A549 (cell line): ENCODE measurements around the gene LYPLA2. TPM values are rescaled to one million over a fixed set of nuclear protein-coding genes. Genes with fewer than 3 reads are reported as not detected.

Experiments used
- ATAC-seq, 2 experiments: fragments of 200-7000 bp in 1 of 2; fragments of >200 bp in 1 of 2; cut with Nextera tagmentation in 1 of 2; cut with Tn5 transposase in 1 of 2; 3 replicates each; pipeline versions ENCODE4 v1.8.0 to v1.9.1; 2018 to 2020; ENCODE audit warnings: mild to moderate bottlenecking in 1 of 2, moderate library complexity in 1 of 2
- CTCF ChIA-PET: fragments of 300-600 bp; sonication (Branson Sonifier 250); formaldehyde crosslinking; extraction: SDS; loops from one replicate; lab custom pipeline; 2021; ENCODE audit warnings: antibody characterized with exemption, inconsistent platforms; lab: Yijun Ruan, JAX
- POLR2A ChIA-PET: fragments of 350-600 bp; formaldehyde crosslinking; extraction: SDS; loops from one replicate; lab custom pipeline; 2021; ENCODE audit warnings: antibody characterized with exemption, inconsistent platforms; lab: Yijun Ruan, JAX
- DNase-seq, 2 experiments: peaks; one replicate each; pipeline versions ENCODE4 v3.0.0 to v3.0.0-alpha.2; 2011 to 2016; ENCODE audit warnings: low read depth in 1 of 2, low spot score in 1 of 2
- FAIRE-seq: peaks from 2 replicates; lab custom pipeline; 2011; peaks lifted over from hg19 to GRCh38; lab: Jason Lieb, UNC
- H3K27ac ChIP-seq, 2 experiments: fragments of >200 bp; sonication (Bioruptor Twin); formaldehyde crosslinking; 3 replicates each; pipeline ENCODE4 v1.5.1; 2016 to 2017
- H3K4me1 ChIP-seq: fragments of >200 bp; sonication (Bioruptor Twin); formaldehyde crosslinking; 3 replicates; pipeline ENCODE4 v1.6.1; 2016
- H3K4me2 ChIP-seq: fragments of >200 bp; sonication (Bioruptor Twin); formaldehyde crosslinking; 3 replicates; pipeline ENCODE4 v1.6.1; 2016
- H3K4me3 ChIP-seq: fragments of >200 bp; sonication (Bioruptor Twin); formaldehyde crosslinking; 3 replicates; pipeline ENCODE4 v1.5.1; 2016
- H3K9me3 ChIP-seq: fragments of >200 bp; sonication (Bioruptor Twin); formaldehyde crosslinking; 3 replicates; pipeline ENCODE4 v1.6.1; 2016
- BHLHE40 ChIP-seq: IDR thresholded peaks from 2 replicates; pipeline ENCODE4 v1.6.1; 2012; ENCODE audit warnings: low read depth, low read length, inconsistent platforms
- CBX8 ChIP-seq: fragments of 200-600 bp; sonication (generic); IDR thresholded peaks from 2 replicates; pipeline ENCODE4 v1.6.1; 2016
- CEBPB ChIP-seq, 2 experiments: fragments of >200 bp in 1 of 2; sonication (Bioruptor Twin) in 1 of 2; formaldehyde crosslinking in 1 of 2; IDR thresholded peaks; 2 replicates each; pipeline ENCODE4 v1.6.1; 2012 to 2016
- CHD2 ChIP-seq: fragments of 150-350 bp; IDR thresholded peaks from 2 replicates; pipeline ENCODE4 v1.6.1; 2014; ENCODE audit warnings: low read length; ENCODE audit not compliant: partially characterized antibody
- CHD4 ChIP-seq: fragments of 200-600 bp; sonication (generic); IDR thresholded peaks from 2 replicates; pipeline ENCODE4 v1.6.1; 2016; ENCODE audit warnings: antibody characterized with exemption, mild to moderate bottlenecking, borderline replicate concordance
- EHF ChIP-seq: fragments of 250-450 bp; sonication (Bioruptor Pico); IDR thresholded peaks from 2 replicates; pipeline ENCODE4 v1.5.0; 2020; ENCODE audit warnings: mild to moderate bottlenecking
- FOSB ChIP-seq: fragments of 250-450 bp; sonication (Bioruptor Pico); IDR thresholded peaks from 2 replicates; pipeline ENCODE4 v1.5.0; 2020; ENCODE audit warnings: mild to moderate bottlenecking, moderate library complexity
- FOSL2 ChIP-seq, 2 experiments: fragments of 450-650 bp in 1 of 2; fragments of >200 bp in 1 of 2; sonication (Bioruptor Twin) in 1 of 2; formaldehyde crosslinking; IDR thresholded peaks; 2 replicates each; pipeline versions ENCODE4 v1.5.0 to v1.6.1; 2016 to 2020; ENCODE audit warnings: mild to moderate bottlenecking in 1 of 2, moderate library complexity in 1 of 2
- GATA3 ChIP-seq: IDR thresholded peaks from 2 replicates; pipeline ENCODE4 v1.6.1; 2012; ENCODE audit warnings: borderline replicate concordance
- HEYL ChIP-seq: fragments of 250-450 bp; sonication (Bioruptor Pico); IDR thresholded peaks from 2 replicates; pipeline ENCODE4 v1.8.0; 2021; ENCODE audit warnings: mild to moderate bottlenecking, moderate library complexity
- HOXA7 ChIP-seq: fragments of 250-450 bp; sonication (Bioruptor Pico); IDR thresholded peaks from 2 replicates; pipeline ENCODE4 v1.5.0; 2020; ENCODE audit warnings: mild to moderate bottlenecking, moderate library complexity
- KDM1A ChIP-seq: fragments of 200-600 bp; sonication (generic); IDR thresholded peaks from 2 replicates; pipeline ENCODE4 v1.6.1; 2016; ENCODE audit warnings: low read depth, mild to moderate bottlenecking
- NFE2L2 ChIP-seq: fragments of 150-350 bp; conservative IDR thresholded peaks from 2 replicates; pipeline ENCODE4 v1.6.1; 2014; ENCODE audit warnings: low read length
- PHF8 ChIP-seq: fragments of 200-600 bp; sonication (generic); IDR thresholded peaks from 2 replicates; pipeline ENCODE4 v1.6.1; 2016; ENCODE audit warnings: low read depth, mild to moderate bottlenecking, antibody characterized with exemption, moderate library complexity, borderline replicate concordance
- POLR2A ChIP-seq: IDR thresholded peaks from 2 replicates; pipeline ENCODE4 v1.6.1; 2012; ENCODE audit warnings: mild to moderate bottlenecking, low read length
- RAD21 ChIP-seq, 2 experiments: fragments of >200 bp in 1 of 2; sonication (Bioruptor Twin) in 1 of 2; formaldehyde crosslinking in 1 of 2; IDR thresholded peaks in 1 of 2; conservative IDR thresholded peaks in 1 of 2; 2 replicates in 1 of 2; 3 replicates in 1 of 2; pipeline ENCODE4 v1.6.1; 2012 to 2018; ENCODE audit warnings: inconsistent platforms in 1 of 2
- RARB ChIP-seq: fragments of 250-450 bp; sonication (Bioruptor Pico); IDR thresholded peaks from 2 replicates; pipeline ENCODE4 v1.8.0; 2021; ENCODE audit warnings: mild to moderate bottlenecking, moderate library complexity
- RCOR1 ChIP-seq: fragments of 150-350 bp; IDR thresholded peaks from 2 replicates; pipeline ENCODE4 v1.6.1; 2014; ENCODE audit warnings: antibody characterized with exemption, low read length, low read depth
- RFX5 ChIP-seq: fragments of 450-650 bp; IDR thresholded peaks from 2 replicates; pipeline ENCODE4 v1.7.1; 2014; ENCODE audit warnings: antibody characterized with exemption, mild to moderate bottlenecking, moderate library complexity
- SMC3 ChIP-seq: fragments of >200 bp; sonication (Bioruptor Twin); formaldehyde crosslinking; IDR thresholded peaks from 3 replicates; pipeline ENCODE4 v1.6.1; 2018; ENCODE audit warnings: inconsistent platforms
- SREBF2 ChIP-seq: fragments of 450-650 bp; IDR thresholded peaks from 2 replicates; pipeline ENCODE4 v1.6.1; 2014; ENCODE audit warnings: mild to moderate bottlenecking, moderate library complexity
- TFCP2L1 ChIP-seq: fragments of 250-450 bp; sonication (Bioruptor Pico); IDR thresholded peaks from 2 replicates; pipeline ENCODE4 v1.5.0; 2021; ENCODE audit warnings: mild to moderate bottlenecking
- ZFP36 ChIP-seq: fragments of 450-650 bp; IDR thresholded peaks from 2 replicates; pipeline ENCODE4 v1.6.1; 2014; ENCODE audit warnings: borderline replicate concordance; ENCODE audit not compliant: partially characterized antibody
- ZNF302 ChIP-seq: fragments of 250-450 bp; sonication (Bioruptor Pico); IDR thresholded peaks from 2 replicates; pipeline ENCODE4 v1.9.0; 2021; ENCODE audit warnings: inconsistent platforms, mild to moderate bottlenecking, moderate library complexity
- WGBS: methylation state at CpG from one replicate; pipeline ENCODE4 v1.1.6; 2017; ENCODE audit errors: missing lambda C conversion rate; 5-methylcytosine and 5-hydroxymethylcytosine counted together
- polyA plus RNA-seq, 4 experiments: library from polyadenylated mRNA; depleted of rRNA in 3 of 4; stranded (reverse); fragments of >200 nt; fragmentation: RNase III in 1 of 4; extraction: RNeasy Plus Mini Kit Qiagen cat#74134 plus additional on column Dnase treatment in 1 of 4; gene quantifications; 2 replicates in 3 of 4; 3 replicates in 1 of 4; pipeline ENCODE4 v1.2.3, GENCODE V29; 2011 to 2017
- TF ChIP-seq, protein P1 (sequence below): IDR thresholded peaks from 2 replicates; pipeline ENCODE4 v1.6.1; 2012
- TF ChIP-seq, protein P2 (sequence below): fragments of >200 bp; sonication (Bioruptor Twin); formaldehyde crosslinking; IDR thresholded peaks from 3 replicates; pipeline ENCODE4 v1.5.1; 2016
- TF ChIP-seq, protein P3 (sequence below): IDR thresholded peaks from 2 replicates; pipeline ENCODE4 v1.6.1; 2012; ENCODE audit warnings: low read depth, borderline replicate concordance

Gene LYPLA2
- polyA plus RNA-seq, 2 of the 4 experiments (the other 2 are of a cell fraction) = 17.8 to 49.2 TPM

DNA sequence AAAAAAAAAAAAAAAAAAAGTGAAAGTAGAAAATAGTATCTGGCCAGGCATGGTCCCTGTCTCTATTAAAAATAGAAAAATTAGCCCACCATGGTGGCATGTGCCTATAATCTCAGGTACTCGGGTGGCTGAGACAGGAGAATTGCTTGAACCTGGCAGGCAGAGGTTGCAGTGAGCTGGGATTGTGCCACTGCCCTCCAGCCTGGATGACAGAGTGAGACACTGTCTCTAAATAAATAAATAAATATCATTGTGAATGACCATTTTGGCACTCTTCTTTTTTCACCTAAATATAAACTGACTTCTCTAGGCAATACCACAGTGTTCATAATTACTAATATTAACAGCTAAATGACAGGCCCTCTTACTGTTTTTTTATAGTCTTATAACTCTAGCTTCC, 33.1 kb upstream of the LYPLA2 start:
- FAIRE-seq (no peak), DNase-seq (no peak), ATAC-seq (no peak)
- no peak overlapping the region for H3K27ac ChIP-seq
- H3K4me1 ChIP-seq = no peaks in the 10 kb centered on the region
- no peaks in the 10 kb centered on the region for H3K9me3 ChIP-seq
- ChIA-PET CTCF (interaction anchor here (1.1 kb wide), 1 partner anchor 13 kb away, joined by 3 read pairs; no protein-coding TSS in a partner anchor), POLR2A (no interaction called here)
- H3K4me3 ChIP-seq = no peak overlapping the region
- H3K4me2 ChIP-seq = no peak overlapping the region
- TF ChIP-seq ZFP36 (no peak), KDM1A (no peak), FOSL2 (IDR thresholded peaks at IDR 0.05) (no peak), FOSL2 (CRISPR knock-in tag; IDR thresholded peaks at IDR 0.05) (no peak), GATA3 (no peak), SREBF2 (no peak), CHD2 (no peak), RARB (CRISPR knock-in tag) (no peak)
- TF ChIP-seq, protein P1, sequence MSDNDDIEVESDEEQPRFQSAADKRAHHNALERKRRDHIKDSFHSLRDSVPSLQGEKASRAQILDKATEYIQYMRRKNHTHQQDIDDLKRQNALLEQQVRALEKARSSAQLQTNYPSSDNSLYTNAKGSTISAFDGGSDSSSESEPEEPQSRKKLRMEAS = no peak
- TF ChIP-seq, protein P2, sequence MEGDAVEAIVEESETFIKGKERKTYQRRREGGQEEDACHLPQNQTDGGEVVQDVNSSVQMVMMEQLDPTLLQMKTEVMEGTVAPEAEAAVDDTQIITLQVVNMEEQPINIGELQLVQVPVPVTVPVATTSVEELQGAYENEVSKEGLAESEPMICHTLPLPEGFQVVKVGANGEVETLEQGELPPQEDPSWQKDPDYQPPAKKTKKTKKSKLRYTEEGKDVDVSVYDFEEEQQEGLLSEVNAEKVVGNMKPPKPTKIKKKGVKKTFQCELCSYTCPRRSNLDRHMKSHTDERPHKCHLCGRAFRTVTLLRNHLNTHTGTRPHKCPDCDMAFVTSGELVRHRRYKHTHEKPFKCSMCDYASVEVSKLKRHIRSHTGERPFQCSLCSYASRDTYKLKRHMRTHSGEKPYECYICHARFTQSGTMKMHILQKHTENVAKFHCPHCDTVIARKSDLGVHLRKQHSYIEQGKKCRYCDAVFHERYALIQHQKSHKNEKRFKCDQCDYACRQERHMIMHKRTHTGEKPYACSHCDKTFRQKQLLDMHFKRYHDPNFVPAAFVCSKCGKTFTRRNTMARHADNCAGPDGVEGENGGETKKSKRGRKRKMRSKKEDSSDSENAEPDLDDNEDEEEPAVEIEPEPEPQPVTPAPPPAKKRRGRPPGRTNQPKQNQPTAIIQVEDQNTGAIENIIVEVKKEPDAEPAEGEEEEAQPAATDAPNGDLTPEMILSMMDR = no peak
- 93% methylated on average over 1 of the region's 1 CpG for WGBS

DNA sequence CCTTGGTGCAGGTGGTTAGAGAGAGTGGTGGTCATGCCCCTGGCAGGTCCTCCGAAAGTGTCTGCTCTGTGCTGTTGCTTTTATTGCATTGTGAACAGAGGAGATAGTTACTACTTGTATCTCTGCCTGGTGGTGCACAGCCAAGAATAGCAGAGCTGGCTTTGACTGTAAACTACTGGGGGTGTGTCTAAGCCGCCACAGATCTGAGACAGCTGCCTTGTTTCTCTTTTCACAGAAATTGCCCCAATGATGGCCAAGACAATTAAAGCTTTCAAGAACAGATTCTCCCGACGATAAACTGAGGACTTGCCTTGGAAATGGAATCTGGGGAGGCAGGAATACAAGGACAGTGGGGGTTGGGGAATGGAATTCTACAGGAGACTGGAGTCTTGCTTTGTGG, 31.7 kb upstream of the LYPLA2 start:
- DNase-seq (no peak), ATAC-seq (no peak; a peak in 1 of 6 replicates), FAIRE-seq (no peak)
- Histone ChIP-seq H3K4me3 (no peak overlapping the region), H3K4me1 (no peaks in the 10 kb centered on the region), H3K27ac (no peak overlapping the region), H3K4me2 (no peak overlapping the region), H3K9me3 (no peaks in the 10 kb centered on the region)
- POLR2A ChIA-PET = no interaction called here
- WGBS = 86% methylated on average over 4 of the region's 4 CpGs
- CTCF ChIA-PET = no interaction called here
- TF ChIP-seq HOXA7 (CRISPR knock-in tag) (no peak), SMC3 (no peak), CHD4 (no peak), POLR2A (no peak), CBX8 (no peak), EHF (no peak), RFX5 (no peak), HEYL (CRISPR knock-in tag) (no peak), RCOR1 (no peak), RAD21 (conservative IDR thresholded peaks at IDR 0.05 in 1 of 2, IDR thresholded peaks at IDR 0.05 in 1 of 2) (no peak), NFE2L2 (no peak), FOSB (CRISPR knock-in tag) (no peak)
- TF ChIP-seq, protein P3, sequence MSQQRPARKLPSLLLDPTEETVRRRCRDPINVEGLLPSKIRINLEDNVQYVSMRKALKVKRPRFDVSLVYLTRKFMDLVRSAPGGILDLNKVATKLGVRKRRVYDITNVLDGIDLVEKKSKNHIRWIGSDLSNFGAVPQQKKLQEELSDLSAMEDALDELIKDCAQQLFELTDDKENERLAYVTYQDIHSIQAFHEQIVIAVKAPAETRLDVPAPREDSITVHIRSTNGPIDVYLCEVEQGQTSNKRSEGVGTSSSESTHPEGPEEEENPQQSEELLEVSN = no peak

DNA sequence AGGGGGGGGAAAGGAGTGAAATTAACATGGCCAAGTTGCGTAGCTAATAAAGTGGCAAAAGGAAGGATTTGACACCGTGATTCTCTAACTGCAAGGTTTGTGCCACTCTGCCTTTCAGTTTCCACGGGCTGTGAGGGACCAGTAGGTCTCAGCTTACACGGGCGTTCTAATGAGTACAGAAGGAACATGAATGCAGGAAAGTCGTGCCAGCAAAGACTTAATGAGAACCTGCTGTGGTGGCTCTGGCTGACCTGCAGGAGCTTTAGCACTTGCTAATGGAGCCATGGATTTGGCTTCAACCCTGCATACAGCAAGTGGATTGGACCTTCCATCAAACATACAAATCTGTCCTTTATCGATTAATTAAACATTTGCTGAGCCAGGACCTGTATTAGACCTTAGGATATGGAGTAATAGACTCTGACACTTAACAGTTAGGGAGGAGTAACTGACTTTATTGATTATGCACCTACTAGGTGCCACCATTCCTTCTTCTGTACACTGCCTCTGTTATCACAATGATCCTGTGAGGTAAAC, 27.8 kb upstream of the LYPLA2 start:
- H3K4me3 ChIP-seq = no peak overlapping the region
- TF ChIP-seq TFCP2L1 (CRISPR knock-in tag) (no peak), CEBPB (IDR thresholded peaks at IDR 0.05) (no peak), ZNF302 (CRISPR knock-in tag) (no peak), GATA3 (no peak), HEYL (CRISPR knock-in tag) (no peak), RFX5 (no peak), CHD2 (no peak), NFE2L2 (no peak), BHLHE40 (no peak), SMC3 (no peak), PHF8 (no peak)
- TF ChIP-seq, protein P3 = no peak
- no peaks in the 10 kb centered on the region for H3K9me3 ChIP-seq
- DNase-seq (no peak), FAIRE-seq (no peak), ATAC-seq (no peak)
- H3K4me2 ChIP-seq = no peak overlapping the region
- 92% methylated on average over 7 of the region's 7 CpGs for WGBS
- POLR2A ChIA-PET = no interaction called here
- no peaks in the 10 kb centered on the region for H3K4me1 ChIP-seq
- CTCF ChIA-PET = interaction anchor here (0.7 to 1.4 kb wide), 3 partner anchors 8 to 40 kb away, joined by 3 to 9 read pairs (median 5); no protein-coding TSS in a partner anchor
- no peak overlapping the region for H3K27ac ChIP-seq
